DMS53 (cell line): Measurements from ENCODE around the gene RFX4.

Source experiments
- DNase-seq: peaks from one replicate; lab custom pipeline; 2025; lab: John Stamatoyannopoulos, UW

The RFX4 gene

DNA sequence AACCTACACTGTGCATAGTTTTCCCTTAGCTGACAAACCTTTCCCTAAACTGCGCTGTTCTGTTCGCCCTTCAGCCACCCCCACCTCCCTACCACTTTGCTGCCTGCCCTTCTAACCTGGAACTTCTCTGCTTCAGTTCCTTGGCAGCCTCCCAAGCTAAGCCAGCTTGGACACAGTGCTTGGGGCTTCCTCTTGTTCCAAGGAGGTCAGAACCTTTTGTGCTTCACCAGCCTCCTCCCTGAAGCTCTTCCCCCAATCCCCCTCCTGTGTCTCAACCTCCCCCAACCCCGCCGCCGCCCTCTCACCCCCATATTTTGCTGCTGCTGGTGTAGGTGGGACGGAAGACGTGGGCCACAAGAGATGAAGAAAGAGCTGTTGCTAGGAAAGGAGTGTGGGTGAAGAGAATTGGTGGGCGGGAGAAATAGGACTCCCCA, 183.6 kb downstream of the RFX4 start:
- no peak for DNase-seq

GRCh38 chr12:106767206-106767605, 184.4 kb downstream of the RFX4 start:
- DNase-seq, result no peak

- DNase-seq, result no peak
Measured at GRCh38 chr12:106767954-106768822, 185.4 kb downstream of the RFX4 start.

GRCh38 chr12:106769078-106769477, 186.3 kb downstream of the RFX4 start:
- DNase-seq, result no peak

DNA sequence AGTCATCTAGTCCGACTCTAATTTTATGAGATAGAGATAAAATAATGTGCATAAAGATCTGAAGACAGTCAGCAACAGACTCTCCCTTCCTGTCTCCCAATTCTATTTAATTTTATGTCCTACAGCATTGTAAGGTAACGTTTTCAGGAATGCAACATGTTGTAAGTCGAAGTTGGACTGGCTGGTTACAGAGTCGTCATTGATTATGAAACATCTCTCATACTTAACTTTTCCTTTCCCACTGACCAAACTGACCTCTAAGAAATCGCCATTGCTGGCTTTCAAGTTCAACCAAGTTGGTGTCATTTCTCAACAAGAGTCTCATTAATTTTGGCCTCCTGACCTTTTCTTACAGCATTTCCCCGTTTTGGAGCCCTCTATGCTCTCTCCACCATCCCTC, 186.7 kb downstream of the RFX4 start:
- no peak for DNase-seq

- DNase-seq, result no peak
Measured at GRCh38 chr12:106771425-106771824, 188.6 kb downstream of the RFX4 start.

DNA sequence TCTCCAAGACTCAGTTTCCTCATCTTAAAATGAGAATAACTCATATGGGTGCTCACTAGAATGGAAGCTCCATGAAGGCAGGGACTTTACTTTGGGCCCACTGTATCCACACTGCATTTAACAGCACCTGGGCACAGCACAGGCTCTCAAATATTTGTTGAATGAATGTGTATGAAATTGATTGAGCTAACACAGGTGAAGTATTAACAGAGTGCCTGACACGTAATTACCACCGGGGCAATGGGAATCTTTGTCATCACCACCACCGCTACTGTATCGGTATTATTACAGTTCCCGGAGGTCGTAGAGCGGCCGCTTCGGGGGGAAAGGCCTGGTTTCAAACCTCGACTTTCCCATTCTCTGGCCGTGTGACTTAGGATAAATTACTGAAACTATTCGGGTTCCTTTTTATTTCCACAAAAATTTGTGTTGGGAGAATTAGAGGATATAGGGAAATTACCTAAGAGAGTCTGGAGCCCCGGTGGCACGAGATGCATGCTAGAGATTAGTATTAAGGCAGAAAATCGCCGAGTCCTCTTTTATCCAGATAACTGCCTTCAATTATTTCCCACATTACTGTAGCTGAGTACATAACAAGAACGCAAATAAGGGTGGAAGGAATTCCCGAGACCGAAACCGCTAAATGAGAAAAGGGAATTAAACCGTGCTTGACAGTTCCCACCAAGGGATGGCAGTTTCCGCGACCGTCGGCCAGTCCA, 190.6 kb downstream of the RFX4 start:
- DNase-seq, result peak; percentile 73

DNA sequence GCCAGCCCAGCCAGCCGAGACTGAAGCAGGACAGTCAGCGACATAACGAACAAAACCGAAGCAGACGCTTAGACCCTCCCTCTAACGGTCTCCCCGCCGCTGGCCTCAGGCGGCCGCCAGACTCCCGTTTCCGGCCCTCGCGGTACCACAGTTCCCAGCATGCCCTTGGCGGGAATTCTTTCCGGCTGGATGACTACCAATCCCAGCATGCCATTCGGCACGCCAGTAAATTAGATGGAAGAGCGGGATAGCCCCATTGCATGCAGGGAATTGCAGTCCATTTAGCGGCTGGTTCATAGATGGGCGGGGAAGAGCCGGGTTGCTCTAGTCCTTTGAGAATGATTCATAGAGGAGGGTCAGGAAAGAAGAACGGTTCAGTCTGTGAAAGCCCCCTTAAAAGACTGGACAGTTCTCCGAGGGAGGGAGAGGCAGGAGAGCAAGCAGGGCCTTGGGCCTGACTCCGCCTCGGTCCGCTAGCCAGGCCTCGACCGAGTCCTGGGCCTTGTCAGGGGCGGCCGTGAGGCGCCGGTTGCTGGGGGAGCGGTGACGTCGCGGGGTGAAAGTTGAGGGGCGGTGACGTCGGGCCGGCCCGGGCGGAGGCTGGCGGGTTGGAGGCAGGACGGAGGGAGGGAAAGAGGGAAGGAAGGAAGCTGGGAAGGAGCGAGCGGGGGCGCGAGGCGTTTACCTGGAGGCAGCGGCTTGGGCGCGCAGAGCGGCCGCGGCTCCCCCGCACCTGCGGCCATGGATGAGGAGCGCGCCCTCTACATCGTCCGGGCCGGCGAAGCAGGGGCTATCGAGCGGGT, 191.4 kb downstream of the RFX4 start, which contains the start of gene RIC8B:
RIC8B (plus strand) TSS at position 678 of the 803 bp plus-strand sequence; CDS start at position 742, 64 bp downstream.
- peak; percentile 100 for DNase-seq

DNA sequence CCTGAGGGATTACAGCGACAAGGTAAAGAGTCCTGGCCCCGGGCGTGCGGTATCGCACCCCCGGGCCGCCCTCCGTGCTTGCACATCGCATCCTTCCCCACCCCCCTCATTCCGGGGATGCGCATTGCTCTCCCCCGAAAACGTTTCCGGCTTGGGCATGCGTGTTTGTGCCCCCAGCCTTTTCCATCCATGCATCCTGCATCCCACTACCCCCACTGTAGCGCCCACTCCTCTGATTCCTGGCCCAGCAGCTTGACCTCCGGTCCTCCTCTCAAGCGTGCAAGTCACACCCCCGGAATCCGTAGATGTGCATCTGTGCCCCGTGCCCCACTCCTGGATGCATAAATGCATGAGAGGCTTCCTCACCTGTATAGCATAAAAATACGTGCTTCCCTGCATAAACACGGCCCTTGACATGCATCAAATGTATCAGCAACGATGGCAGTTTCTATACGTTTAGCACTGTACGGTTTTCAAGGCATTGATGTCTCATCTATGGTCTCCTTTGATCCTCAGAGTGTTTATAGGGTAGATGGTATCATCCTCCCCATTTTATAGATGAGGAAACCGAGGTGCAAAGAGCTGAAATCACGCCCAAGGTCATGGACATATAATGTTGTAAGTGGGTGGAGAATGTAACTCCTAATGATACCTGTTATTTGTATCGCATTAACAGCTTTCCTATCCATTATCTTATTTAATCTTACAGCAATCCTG, 192.2 kb downstream of the RFX4 start:
- DNase-seq, result peak; percentile 73

DNA sequence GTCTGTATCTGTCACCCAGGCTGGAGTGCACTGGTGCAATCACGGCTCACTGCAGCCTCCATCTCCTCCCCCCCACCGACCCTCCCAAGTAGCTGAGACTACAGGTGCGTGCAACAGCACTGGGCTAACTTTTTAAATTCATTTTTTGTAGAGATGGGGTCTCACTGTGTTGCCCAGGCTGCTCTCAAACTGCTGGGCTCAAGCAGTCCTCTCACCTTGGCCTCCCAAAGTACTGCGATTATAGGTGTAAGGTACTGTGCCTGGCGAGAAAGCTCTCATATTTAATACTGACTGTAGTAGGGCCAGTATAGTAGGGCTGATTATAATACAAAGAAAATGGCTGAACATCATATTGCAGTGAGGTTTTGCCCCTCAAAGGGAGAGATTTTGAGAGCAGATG, 194.1 kb downstream of the RFX4 start:
- no peak for DNase-seq

DNA sequence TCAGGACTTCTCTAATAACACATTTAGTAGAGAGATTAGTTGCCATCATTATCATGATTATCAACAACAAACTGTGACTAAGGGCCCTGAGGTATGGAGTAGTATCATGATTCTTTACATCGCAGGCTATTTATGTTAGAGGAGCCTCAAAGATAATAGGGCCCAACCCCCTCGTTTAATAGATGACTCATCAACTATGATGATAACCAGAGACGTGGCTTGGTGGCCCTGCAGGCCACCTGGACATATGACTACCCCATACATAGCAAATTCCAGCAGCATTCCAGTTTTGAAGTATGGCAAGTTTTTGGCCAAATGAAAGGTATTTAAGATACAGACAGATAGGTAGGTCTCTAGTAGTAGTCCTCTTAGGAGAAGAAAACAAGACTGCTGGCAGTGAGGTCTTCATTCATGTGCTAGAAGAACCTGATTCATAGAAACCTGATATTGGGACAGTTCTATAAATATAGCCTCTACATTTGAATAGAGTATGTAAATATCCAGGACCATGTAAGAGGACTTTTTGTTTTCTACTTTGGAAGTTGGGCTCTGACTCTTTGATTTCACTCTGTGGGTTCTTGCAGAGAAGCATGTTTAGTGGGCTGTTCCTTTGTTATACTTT, 197.3 kb downstream of the RFX4 start:
- peak; percentile 84 for DNase-seq

DNA sequence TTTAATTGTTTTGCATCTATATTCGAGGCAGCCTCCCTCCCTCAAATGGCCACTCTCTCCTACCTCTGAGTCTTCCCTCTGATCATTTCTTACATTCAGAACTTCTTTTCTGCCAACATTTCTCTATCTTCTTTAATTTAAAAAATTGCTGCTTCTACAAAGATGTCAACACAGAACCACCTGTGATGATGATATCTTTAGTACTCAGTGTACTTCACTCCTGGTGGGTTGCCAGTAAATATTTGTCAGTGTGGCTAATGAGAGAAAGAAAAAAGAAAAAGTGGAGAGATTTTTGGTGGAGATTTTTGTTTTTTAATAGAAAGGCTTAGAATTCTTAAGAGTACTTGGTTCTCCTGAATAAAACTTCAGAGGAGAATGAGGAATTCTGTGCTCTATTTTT, 199.8 kb downstream of the RFX4 start:
- no peak for DNase-seq

GRCh38 chr12:106783515-106783914, 200.7 kb downstream of the RFX4 start:
- no peak for DNase-seq

GRCh38 chr12:106790020-106790419, 207.2 kb downstream of the RFX4 start:
- DNase-seq, result peak; percentile 75

GRCh38 chr12:106791531-106791930, 208.7 kb downstream of the RFX4 start:
- no peak for DNase-seq

GRCh38 chr12:106794369-106794768, 211.6 kb downstream of the RFX4 start:
- DNase-seq, result no peak

- DNase-seq, result no peak
Measured at GRCh38 chr12:106801167-106801708, 218.4 kb downstream of the RFX4 start.

DNA sequence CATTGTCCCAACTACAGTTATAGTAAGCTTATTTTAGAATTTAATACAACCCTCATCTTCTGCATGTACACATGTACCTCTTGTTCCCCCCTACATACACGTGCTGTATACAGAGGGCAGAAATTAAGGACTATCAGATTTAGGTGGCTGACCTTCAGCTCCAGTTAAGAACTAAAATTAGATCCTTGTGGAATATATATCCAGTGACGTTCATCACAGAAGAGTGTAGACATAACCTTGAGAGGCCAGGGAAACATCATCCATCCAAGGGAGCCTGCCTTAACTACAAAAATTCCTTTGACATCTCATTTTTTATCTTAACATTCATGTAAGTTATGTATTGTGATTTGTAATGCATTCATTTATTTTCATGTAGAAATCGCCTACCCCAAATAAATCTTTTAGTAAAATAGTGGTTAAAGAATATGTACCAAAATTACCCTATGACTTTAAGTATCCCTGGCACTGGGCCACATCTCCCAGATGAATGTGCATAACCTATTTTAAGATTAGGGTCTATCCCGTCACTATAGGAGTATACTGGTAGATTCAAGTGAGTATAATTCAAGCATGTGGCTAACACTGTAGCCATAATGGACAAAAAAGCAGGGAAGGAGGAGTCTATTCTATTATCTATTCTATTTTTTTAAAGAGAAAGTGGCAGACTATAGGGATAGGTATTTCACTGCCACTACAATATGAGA, 219.2 kb downstream of the RFX4 start:
- no peak for DNase-seq

DNA sequence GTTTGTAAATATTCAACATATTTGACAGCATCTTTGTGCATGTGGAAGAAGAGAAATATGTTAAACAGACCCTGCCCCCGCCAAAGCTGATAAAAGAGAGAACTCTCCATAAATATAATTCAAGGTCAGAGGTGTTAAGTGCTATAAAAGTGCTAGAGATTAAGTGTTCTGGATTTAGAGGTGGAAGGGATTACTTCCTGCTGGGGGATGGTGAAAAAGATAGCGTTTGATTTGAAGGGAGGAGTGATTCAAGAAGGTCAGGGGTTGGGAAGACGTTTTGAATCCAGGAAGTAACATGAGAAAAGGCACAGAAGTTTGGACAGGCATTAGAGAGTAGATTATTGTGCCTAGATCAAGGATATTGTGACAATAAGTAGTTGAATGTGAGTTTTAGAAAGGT, 221.9 kb downstream of the RFX4 start:
- DNase-seq, result no peak
